Naive thymus-derived CD8-positive, alpha-beta T cell (primary cell): ENCODE data around the gene SP1. TPM values are rescaled to one million over a fixed set of nuclear protein-coding genes. Genes with fewer than 3 reads are reported as not detected.

Experiments
- ATAC-seq, 2 donors: fragments of 150-1000 bp; cut with Tn5 transposase in 1 of 2; sonication (Bioruptor Pico), chemical (Tn5 transposase) in 1 of 2; 1 replicate in 1 of 2; 2 replicates in 1 of 2; pipeline ENCODE4 v1.10.0; 2021; ENCODE audit warnings: mild to moderate bottlenecking in 2 of 2, moderate library complexity in 2 of 2
- POLR2A ChIA-PET: fragments of 350-600 bp; sonication (Branson Sonifier 250); formaldehyde crosslinking; loops from one replicate; lab custom pipeline; 2021; ENCODE audit warnings: antibody characterized with exemption; lab: Charles Lee
- DNase-seq, 10 donors: peaks; one replicate each; pipeline versions ENCODE4 v3.0.0 to v3.0.0-alpha.2; 2020 to 2022
- H3K27ac Mint-ChIP-seq, 10 donors: one replicate each; pipeline ENCODE4 v1.8.0; 2020 to 2022; ENCODE audit warnings: mild to moderate bottlenecking in 10 of 10, mixed read lengths in 10 of 10, moderate library complexity in 4 of 10, inconsistent platforms in 1 of 10
- H3K27me3 Mint-ChIP-seq, 5 donors: one replicate each; pipeline ENCODE4 v1.8.0; 2021 to 2022; ENCODE audit warnings: mixed read lengths in 5 of 5
- H3K36me3 Mint-ChIP-seq, 3 donors: one replicate each; pipeline ENCODE4 v1.8.0; 2020 to 2022; ENCODE audit warnings: mixed read lengths in 3 of 3, mild to moderate bottlenecking in 2 of 3, inconsistent platforms in 1 of 3
- H3K4me1 Mint-ChIP-seq, 4 donors: one replicate each; pipeline ENCODE4 v1.8.0; 2021 to 2022; ENCODE audit warnings: mixed read lengths in 4 of 4
- H3K4me3 Mint-ChIP-seq, 10 donors: one replicate each; pipeline ENCODE4 v1.8.0; 2020 to 2022; ENCODE audit warnings: mild to moderate bottlenecking in 10 of 10, mixed read lengths in 10 of 10, moderate library complexity in 6 of 10, inconsistent platforms in 1 of 10
- H3K9me3 Mint-ChIP-seq, 9 donors: one replicate each; pipeline ENCODE4 v1.8.0; 2020 to 2022; ENCODE audit warnings: mixed read lengths in 9 of 9, mild to moderate bottlenecking in 3 of 9, inconsistent platforms in 1 of 9, moderate library complexity in 1 of 9
- polyA plus RNA-seq, 3 donors: library from polyadenylated mRNA; unstranded; fragments of 300-500 nt; fragmentation: Illumina TruSeq; gene quantifications; one replicate each; pipeline ENCODE4 v1.2.3, GENCODE V29; 2021
- total RNA-seq, 8 experiments: library from RNA in 2 of 8; stranded (reverse) in 2 of 8; gene quantifications; one replicate each; pipeline ENCODE4 v1.2.3 and lab custom pipeline; 2021 to 2026

SP1 gene
- total and polyA plus RNA-seq, 5 experiments from 2014 or later: 8.5 to 104 (median 10.4) TPM

DNA sequence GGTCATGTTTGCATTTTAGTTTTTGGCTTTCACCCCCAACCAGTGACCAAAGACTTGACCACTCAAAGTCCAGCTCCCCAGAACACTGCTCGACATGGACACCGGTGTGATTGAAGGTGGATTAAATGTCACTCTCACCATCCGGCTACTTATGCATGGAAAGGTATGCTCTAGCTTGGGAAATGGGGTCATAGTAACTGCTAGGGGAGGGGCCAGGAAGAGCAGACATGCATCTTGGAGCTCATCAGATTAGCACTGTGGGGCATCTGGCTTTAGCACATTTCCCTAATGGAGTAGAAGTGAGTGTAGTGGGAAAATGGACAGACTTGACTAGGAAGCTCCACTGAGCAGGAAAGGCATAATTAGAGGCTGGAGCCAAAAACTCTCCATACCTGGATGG is 74.7 kb downstream of the SP1 start:
- peak overlapping the region in 6 of 10 donors; percentile 13 to 89 (median 52) for H3K27ac Mint-ChIP-seq
- POLR2A ChIA-PET: interaction anchor here (1.2 to 4.0 kb wide), 4 partner anchors 10 to 46 kb away, joined by 4 to 36 read pairs (median 6); partner anchors contain the start of genes MAP3K12 and TARBP2
- DNase-seq: no peak
- ATAC-seq: no peak
- H3K36me3 Mint-ChIP-seq: peaks cover 0 to 61% (median 10%) of the 10 kb centered on the region in 3 donors
- peak overlapping the region in 9 of 10 donors; percentile 33 to 100 (median 97) for H3K4me3 Mint-ChIP-seq
- H3K9me3 Mint-ChIP-seq: no peaks in the 10 kb centered on the region
- peaks cover 16 to 47% (median 42%) of the 10 kb centered on the region in 4 donors for H3K4me1 Mint-ChIP-seq
- H3K27me3 Mint-ChIP-seq: peaks cover 0 to 1% (median 0%) of the 10 kb centered on the region in 5 donors

DNA sequence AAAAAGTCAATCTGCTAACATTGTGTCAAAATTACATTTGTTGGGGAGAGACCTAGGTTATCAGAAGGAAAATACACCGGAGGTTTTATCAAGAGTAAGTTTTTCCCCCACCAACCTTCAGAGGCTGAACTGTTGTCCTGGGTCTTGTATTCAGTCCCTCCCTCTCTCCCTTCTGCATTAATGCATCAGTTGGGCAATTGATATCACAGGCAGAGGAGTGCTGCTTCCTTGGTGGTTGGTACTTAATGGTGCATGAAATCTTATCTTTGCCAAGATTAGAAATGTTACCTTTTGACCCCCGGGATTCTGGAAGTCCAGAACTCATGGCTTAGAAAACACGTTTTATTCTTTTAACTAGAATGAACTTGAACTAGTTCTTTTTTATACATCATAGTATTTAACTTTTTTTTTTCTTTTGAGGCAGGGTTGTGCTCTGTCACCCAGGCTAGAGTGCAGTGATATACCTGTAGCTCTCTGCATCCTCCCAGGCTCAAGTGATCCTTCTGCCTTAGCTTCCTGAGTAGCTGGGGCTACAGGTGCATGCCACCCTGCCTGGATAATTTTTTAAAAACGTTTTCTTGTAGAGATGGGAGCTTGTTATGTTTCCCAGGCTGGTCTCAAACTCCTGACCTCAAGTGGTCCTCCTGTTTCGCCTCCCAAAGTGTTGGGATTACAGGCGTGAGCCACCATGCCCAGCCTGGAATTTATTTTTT is 76.8 kb downstream of the SP1 start:
- Mint-ChIP-seq H3K4me3 (no peak overlapping the region), H3K27me3 (peaks cover 0 to 1% (median 0%) of the 10 kb centered on the region in 5 donors), H3K9me3 (no peaks in the 10 kb centered on the region), H3K4me1 (peaks cover 24 to 55% (median 49%) of the 10 kb centered on the region in 4 donors), H3K36me3 (peaks cover 9 to 82% (median 25%) of the 10 kb centered on the region in 3 donors), H3K27ac (no peak overlapping the region)
- ATAC-seq: no peak
- POLR2A ChIA-PET: no interaction called here
- DNase-seq: no peak

DNA sequence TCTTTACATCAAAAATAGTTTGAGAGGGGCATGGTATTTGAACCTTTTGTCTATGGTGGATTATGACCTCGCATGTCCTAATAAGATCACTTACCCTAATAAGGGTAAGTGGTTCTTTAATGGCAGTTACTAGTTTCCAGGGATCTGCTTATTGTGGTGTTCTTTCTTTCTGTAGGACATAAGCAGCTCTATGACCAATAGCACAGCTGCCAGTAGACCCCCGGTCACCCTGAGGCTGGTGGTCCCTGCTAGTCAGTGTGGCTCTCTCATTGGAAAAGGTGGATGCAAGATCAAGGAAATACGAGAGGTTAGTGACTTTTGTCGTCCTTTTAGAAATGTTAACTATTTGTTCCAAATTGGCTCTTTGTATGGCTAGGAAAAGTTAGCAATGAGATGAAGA is 79.1 kb downstream of the SP1 start:
- DNase-seq: no peak
- Mint-ChIP-seq H3K36me3 (peaks cover 15 to 97% (median 36%) of the 10 kb centered on the region in 3 donors), H3K4me3 (peak overlapping the region in 2 of 10 donors; percentile 24 to 39), H3K27ac (peak overlapping the region in 2 of 10 donors; percentile 10 to 22), H3K4me1 (peaks cover 22 to 56% (median 42%) of the 10 kb centered on the region in 4 donors), H3K9me3 (no peaks in the 10 kb centered on the region), H3K27me3 (no peaks in the 10 kb centered on the region)
- no peak for ATAC-seq
- POLR2A ChIA-PET: interaction anchor here (1.9 kb wide), 1 partner anchor 42 kb away, joined by 6 read pairs; the partner anchor contains the start of gene TARBP2

DNA sequence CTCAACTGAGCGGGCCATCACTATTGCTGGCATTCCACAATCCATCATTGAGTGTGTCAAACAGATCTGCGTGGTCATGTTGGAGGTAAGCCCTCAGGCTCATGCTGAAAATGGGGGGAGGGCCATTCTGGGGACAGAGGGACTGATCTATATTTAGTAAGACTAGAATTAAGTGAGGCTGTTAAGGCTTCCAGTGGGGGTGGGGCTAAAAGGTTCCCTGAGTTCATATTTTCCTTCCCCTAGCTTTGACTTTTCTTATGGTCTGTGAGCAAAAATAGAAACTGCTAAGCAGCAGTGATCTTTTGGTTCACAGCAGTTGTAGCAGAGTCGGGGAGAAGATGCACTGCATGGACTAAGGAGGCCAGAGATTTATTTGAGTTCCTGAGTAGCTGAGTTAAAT is 81.1 kb downstream of the SP1 start:
- no peak for ATAC-seq
- no peak for DNase-seq
- Mint-ChIP-seq H3K27me3 (no peaks in the 10 kb centered on the region), H3K4me3 (peak overlapping the region in 2 of 10 donors; percentile 26 to 56), H3K27ac (peak overlapping the region in 6 of 10 donors; percentile 6 to 75 (median 39)), H3K9me3 (no peaks in the 10 kb centered on the region), H3K4me1 (peaks cover 20 to 55% (median 36%) of the 10 kb centered on the region in 4 donors), H3K36me3 (peaks cover 15 to 97% (median 37%) of the 10 kb centered on the region in 3 donors)
- POLR2A ChIA-PET: interaction anchor here (0.6 to 1.5 kb wide), 2 partner anchors 12 to 290 kb away, joined by 3 to 4 read pairs; no protein-coding TSS in a partner anchor

DNA sequence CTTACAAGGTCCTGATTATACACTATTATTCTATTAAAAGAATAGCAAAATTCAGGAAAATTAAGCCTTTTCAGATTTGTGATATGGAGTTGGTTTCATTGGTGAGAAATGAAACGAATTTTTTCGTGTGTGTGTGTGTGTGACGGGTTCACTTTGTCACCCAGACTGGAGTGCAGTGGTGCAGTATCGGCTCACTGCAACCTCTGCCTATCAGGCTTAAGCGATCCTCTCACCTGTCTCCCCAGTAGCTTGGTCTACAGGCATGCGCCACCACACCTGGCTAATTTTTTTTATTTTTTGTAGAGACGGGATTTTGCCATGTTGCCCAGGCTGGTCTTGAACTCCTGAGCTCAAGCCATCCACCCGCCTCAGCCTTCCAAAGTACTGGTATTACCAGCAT is 81.6 kb downstream of the SP1 start:
- POLR2A ChIA-PET: interaction anchor here (1.0 to 1.1 kb wide), 2 partner anchors 9 to 47 kb away, joined by 3 to 8 read pairs; no protein-coding TSS in a partner anchor
- ATAC-seq (no peak), DNase-seq (no peak)
- Mint-ChIP-seq H3K27ac (no peak overlapping the region), H3K9me3 (no peaks in the 10 kb centered on the region), H3K4me1 (peaks cover 20 to 57% (median 39%) of the 10 kb centered on the region in 4 donors), H3K36me3 (peaks cover 15 to 97% (median 37%) of the 10 kb centered on the region in 3 donors), H3K4me3 (no peak overlapping the region), H3K27me3 (no peaks in the 10 kb centered on the region)

DNA sequence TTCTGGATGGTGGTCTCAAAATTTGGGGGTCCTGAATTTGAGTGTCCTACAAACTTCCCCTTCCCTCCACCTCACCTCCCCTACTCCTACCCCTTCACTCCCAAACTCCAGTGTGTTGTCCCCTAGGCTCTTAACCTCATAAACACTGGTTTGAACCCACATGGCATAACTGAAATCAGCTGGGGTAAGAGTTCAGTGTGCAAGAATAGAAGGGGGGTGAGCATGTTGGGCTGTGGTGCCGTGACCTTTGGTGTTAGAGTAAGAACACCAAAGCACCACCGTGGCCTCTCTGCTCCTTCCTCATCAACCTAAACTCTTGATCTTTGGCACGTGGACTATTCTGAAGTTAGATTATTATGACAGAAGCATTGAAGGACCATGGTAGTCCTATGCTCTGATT is 83.0 kb downstream of the SP1 start:
- Mint-ChIP-seq H3K9me3 (no peaks in the 10 kb centered on the region), H3K27ac (peak overlapping the region in 2 of 10 donors; percentile 15 to 68), H3K4me3 (no peak overlapping the region), H3K36me3 (peaks cover 15 to 98% (median 38%) of the 10 kb centered on the region in 3 donors), H3K27me3 (no peaks in the 10 kb centered on the region), H3K4me1 (peaks cover 24 to 62% (median 44%) of the 10 kb centered on the region in 4 donors)
- DNase-seq: no peak
- no peak for ATAC-seq
- POLR2A ChIA-PET: no interaction called here

DNA sequence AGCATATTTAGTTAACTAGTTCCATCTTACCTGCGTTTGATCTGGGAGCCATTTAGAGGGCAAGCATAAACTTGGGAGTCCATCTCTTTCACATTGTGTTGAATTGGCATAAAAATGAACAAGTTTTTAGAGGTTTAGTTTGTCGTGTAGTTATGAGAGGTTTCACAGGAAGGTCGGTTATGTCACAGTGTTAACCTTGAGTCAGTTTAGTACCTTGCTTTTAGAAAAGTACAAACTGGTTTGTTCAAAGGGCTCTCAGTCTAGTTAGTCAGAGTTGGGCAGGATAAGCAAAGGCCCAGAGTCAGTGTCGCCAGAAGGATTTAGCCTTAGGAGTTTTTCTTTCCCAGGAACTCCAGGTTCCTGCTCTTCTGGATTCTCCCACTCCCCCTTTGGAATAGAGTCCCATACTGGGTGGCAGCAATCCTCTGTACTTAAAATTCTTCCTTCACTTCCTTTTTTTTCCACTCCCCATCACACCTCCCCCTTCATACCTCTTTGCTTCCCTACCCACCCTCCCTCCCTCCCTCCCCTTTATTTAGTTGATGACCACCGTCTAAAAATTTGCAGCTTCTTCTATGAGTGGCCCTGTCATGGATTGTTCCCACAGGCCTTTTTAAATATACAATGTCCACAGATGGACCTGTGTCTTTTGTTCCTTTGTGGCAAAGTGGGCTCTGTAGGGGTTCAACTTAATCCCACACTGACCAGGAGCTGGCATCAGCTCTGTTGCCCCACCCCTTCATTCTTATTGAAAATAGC is 84.0 kb downstream of the SP1 start:
- Mint-ChIP-seq H3K27ac (peak overlapping the region in 3 of 10 donors; percentile 35 to 74 (median 56)), H3K36me3 (peaks cover 15 to 98% (median 36%) of the 10 kb centered on the region in 3 donors), H3K9me3 (no peaks in the 10 kb centered on the region), H3K4me3 (no peak overlapping the region), H3K4me1 (peaks cover 24 to 59% (median 43%) of the 10 kb centered on the region in 4 donors), H3K27me3 (no peaks in the 10 kb centered on the region)
- POLR2A ChIA-PET: interaction anchor here (1.1 to 1.9 kb wide), 3 partner anchors 9 to 18 kb away, joined by 3 to 6 read pairs (median 4); no protein-coding TSS in a partner anchor
- ATAC-seq (no peak), DNase-seq (no peak)

DNA sequence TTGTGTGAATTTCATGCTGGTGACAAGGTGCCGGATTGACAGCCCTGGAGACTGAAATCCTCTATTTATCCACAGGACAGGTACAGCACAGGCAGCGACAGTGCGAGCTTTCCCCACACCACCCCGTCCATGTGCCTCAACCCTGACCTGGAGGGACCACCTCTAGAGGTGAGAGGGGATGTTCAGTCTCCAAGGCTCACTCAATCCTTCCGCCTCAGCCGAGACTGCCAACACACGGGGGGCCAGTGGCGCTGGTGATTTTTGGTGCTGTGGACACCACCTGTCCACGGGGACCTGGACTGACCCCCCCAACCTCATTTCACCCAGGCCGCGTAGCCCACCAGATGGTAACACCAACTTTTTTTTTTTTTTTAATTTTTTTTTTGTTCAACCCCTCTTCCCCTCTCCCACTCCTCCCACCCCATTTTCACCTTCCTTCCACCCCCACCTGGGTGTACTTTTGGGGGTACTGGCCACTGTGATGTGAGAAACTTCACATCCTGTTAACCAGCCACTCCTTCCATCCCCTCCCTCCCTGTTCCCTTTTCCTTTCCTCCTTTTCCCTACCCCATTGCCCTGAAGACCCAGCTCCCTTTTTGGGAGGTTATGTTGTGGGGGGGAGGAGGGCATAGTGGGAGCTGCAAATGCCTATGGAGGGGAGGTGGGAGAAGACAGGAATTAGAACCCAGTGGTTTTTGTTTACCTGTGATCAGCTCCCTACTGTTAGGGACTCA is 84.9 kb downstream of the SP1 start:
- peak overlapping the region in 4 of 10 donors; percentile 27 to 74 (median 60) for H3K27ac Mint-ChIP-seq
- no peaks in the 10 kb centered on the region for H3K27me3 Mint-ChIP-seq
- POLR2A ChIA-PET: interaction anchor here (0.7 to 1.9 kb wide), 4 partner anchors 10 to 70 kb away, joined by 3 to 6 read pairs (median 4); no protein-coding TSS in a partner anchor
- H3K36me3 Mint-ChIP-seq: peaks cover 15 to 100% (median 34%) of the 10 kb centered on the region in 3 donors
- ATAC-seq: no peak
- H3K9me3 Mint-ChIP-seq: no peaks in the 10 kb centered on the region
- peak overlapping the region in 1 of 10 donors; percentile 72 for H3K4me3 Mint-ChIP-seq
- peaks cover 21 to 56% (median 39%) of the 10 kb centered on the region in 4 donors for H3K4me1 Mint-ChIP-seq
- no peak for DNase-seq

DNA sequence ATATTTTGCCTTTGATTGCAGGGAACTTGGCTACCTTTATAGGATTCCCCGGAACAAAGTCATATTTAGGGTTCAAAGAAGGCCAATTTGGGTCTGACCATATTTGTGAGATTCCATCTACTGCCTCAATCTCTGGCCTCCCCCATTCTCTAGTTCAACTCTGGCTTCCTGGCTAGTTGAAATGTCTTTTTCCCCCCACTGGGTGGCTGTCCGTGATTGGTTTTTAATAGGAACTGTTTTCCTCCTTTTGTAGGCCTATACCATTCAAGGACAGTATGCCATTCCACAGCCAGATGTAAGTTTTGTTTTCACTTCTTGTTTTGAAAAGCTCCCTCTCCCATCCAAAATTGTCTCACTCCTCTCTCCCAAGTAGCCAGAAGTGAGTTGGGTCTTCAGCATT is 85.7 kb downstream of the SP1 start:
- Mint-ChIP-seq H3K4me1 (peaks cover 17 to 52% (median 34%) of the 10 kb centered on the region in 4 donors), H3K36me3 (peaks cover 9 to 100% (median 31%) of the 10 kb centered on the region in 3 donors), H3K9me3 (no peaks in the 10 kb centered on the region), H3K4me3 (no peak overlapping the region), H3K27ac (peak overlapping the region in 5 of 10 donors; percentile 16 to 81 (median 58)), H3K27me3 (no peaks in the 10 kb centered on the region)
- DNase-seq: no peak
- POLR2A ChIA-PET: interaction anchor here (0.8 to 1.9 kb wide), 2 partner anchors 9 to 35 kb away, joined by 3 to 6 read pairs; no protein-coding TSS in a partner anchor
- ATAC-seq: no peak
